ENCODE data around the gene EREG. TPM values are rescaled to one million over a fixed set of nuclear protein-coding genes. Genes with fewer than 3 reads are reported as not detected.
A peak's percentile ranks its signal among the peaks of the same experiment; 100 is the strongest.

The EREG gene
- total and polyA plus RNA-seq, 12 donors, result 0.08 to 1.4 (median 0.30) TPM; not detected in 8

- no peak overlapping the region for H3K4me3 ChIP-seq
- H3K27ac ChIP-seq, result no peak overlapping the region
- H3K9me3 ChIP-seq (replicated peaks in 1 of 3), result no peaks in the 10 kb centered on the region
- 0 to 8% (median 5%) methylated on average over 1 of the region's 1 CpG for WGBS, 4 donors
- peaks cover under 1 to 4% of the 10 kb centered on the region in 2 donors for H3K4me1 ChIP-seq (replicated peaks in 1 of 2)
- no peaks in the 10 kb centered on the region for H3K36me3 ChIP-seq (replicated peaks in 1 of 2)
- no peak for TF ChIP-seq POLR2A (IDR thresholded peaks at IDR 0.05)
- peak in 4 of 6 experiments; percentile 22 to 47 (median 38) for TF ChIP-seq CTCF (IDR thresholded peaks at IDR 0.05)
- intact Hi-C loops (cut with DNase I), result loop anchor here in 1 of 2 donors (10.0 kb wide), 1 partner anchor 304 kb away; no protein-coding TSS in a partner anchor
- peaks cover 16% of the 10 kb centered on the region for H3K27me3 ChIP-seq
- peak in 3 of 7 donors; percentile 12 to 14 (median 14) for DNase-seq
Observed at GRCh38 chr4:74370912-74371311, 6.0 kb downstream of the EREG start.

- no peaks in the 10 kb centered on the region for H3K9me3 ChIP-seq (replicated peaks in 1 of 3)
- no peaks in the 10 kb centered on the region for H3K36me3 ChIP-seq (replicated peaks in 1 of 2)
- H3K4me3 ChIP-seq, result no peak overlapping the region
- H3K27me3 ChIP-seq, result peaks cover 4% of the 10 kb centered on the region
- 45 to 65% (median 56%) methylated on average over 1 of the region's 1 CpG for WGBS, 4 donors
- no peak for TF ChIP-seq POLR2A (IDR thresholded peaks at IDR 0.05)
- no peak for TF ChIP-seq CTCF (IDR thresholded peaks at IDR 0.05)
- intact Hi-C loops (cut with DNase I), result loop anchor here in 1 of 2 donors (10.0 kb wide), 1 partner anchor 301 kb away; no protein-coding TSS in a partner anchor
- H3K4me1 ChIP-seq (replicated peaks in 1 of 2), result no peaks in the 10 kb centered on the region
- H3K27ac ChIP-seq, result no peak overlapping the region
- no peak for DNase-seq
Observed at GRCh38 chr4:74374128-74374527, 9.2 kb downstream of the EREG start.

GRCh38 chr4:74374561-74375327 is 9.8 kb downstream of the EREG start:
- TF ChIP-seq CTCF (IDR thresholded peaks at IDR 0.05), result no peak
- TF ChIP-seq POLR2A (IDR thresholded peaks at IDR 0.05), result no peak
- peaks cover 4% of the 10 kb centered on the region for H3K27me3 ChIP-seq
- H3K4me1 ChIP-seq (replicated peaks in 1 of 2), result no peaks in the 10 kb centered on the region
- intact Hi-C loops (cut with DNase I), result loop anchor here (5.0 to 10.0 kb wide), 2 partner anchors 300 to 303 kb away; no protein-coding TSS in a partner anchor
- no peaks in the 10 kb centered on the region for H3K36me3 ChIP-seq (replicated peaks in 1 of 2)
- H3K4me3 ChIP-seq, result no peak overlapping the region
- peak in 3 of 7 donors; percentile 26 to 41 (median 37) for DNase-seq
- no peaks in the 10 kb centered on the region for H3K9me3 ChIP-seq (replicated peaks in 1 of 3)
- 61 to 70% (median 65%) methylated on average over 10 of the region's 10 CpGs for WGBS, 4 donors
- H3K27ac ChIP-seq, result no peak overlapping the region

- Histone ChIP-seq H3K27me3 (peaks cover 4% of the 10 kb centered on the region), H3K4me3 (no peak overlapping the region), H3K27ac (no peak overlapping the region), H3K9me3 (replicated peaks in 1 of 3) (no peaks in the 10 kb centered on the region), H3K36me3 (replicated peaks in 1 of 2) (no peaks in the 10 kb centered on the region), H3K4me1 (replicated peaks in 1 of 2) (no peaks in the 10 kb centered on the region)
- no peak for DNase-seq
- WGBS, 4 donors, result 60 to 67% (median 62%) methylated on average over 7 of the region's 7 CpGs
- intact Hi-C loops (cut with DNase I), result loop anchor here (5.0 to 10.0 kb wide), 2 partner anchors 299 to 301 kb away; no protein-coding TSS in a partner anchor
- TF ChIP-seq CTCF (IDR thresholded peaks at IDR 0.05) (no peak), POLR2A (IDR thresholded peaks at IDR 0.05) (no peak)
Observed at GRCh38 chr4:74375824-74376426, 11.0 kb downstream of the EREG start.
